ENCODE results near the gene EIF3D.
A peak's percentile ranks its signal among the peaks of the same experiment; 100 is the strongest.

The EIF3D gene

GRCh38 chr22:36510384-36510783 is 18.6 kb downstream of the EIF3D start:
- H3K4me3 ChIP-seq (replicated peaks in 1 of 2; ENCODE audit: low read depth in 2 of 2, low read length in 2 of 2) = no peak overlapping the region
- TF ChIP-seq, protein P1, sequence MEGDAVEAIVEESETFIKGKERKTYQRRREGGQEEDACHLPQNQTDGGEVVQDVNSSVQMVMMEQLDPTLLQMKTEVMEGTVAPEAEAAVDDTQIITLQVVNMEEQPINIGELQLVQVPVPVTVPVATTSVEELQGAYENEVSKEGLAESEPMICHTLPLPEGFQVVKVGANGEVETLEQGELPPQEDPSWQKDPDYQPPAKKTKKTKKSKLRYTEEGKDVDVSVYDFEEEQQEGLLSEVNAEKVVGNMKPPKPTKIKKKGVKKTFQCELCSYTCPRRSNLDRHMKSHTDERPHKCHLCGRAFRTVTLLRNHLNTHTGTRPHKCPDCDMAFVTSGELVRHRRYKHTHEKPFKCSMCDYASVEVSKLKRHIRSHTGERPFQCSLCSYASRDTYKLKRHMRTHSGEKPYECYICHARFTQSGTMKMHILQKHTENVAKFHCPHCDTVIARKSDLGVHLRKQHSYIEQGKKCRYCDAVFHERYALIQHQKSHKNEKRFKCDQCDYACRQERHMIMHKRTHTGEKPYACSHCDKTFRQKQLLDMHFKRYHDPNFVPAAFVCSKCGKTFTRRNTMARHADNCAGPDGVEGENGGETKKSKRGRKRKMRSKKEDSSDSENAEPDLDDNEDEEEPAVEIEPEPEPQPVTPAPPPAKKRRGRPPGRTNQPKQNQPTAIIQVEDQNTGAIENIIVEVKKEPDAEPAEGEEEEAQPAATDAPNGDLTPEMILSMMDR (IDR thresholded peaks at IDR 0.05; ENCODE audit: low read depth, low read length) = no peak
- DNase-seq (ENCODE audit: low read depth in 2 of 2) = no peak

- H3K4me3 ChIP-seq (replicated peaks in 1 of 2; ENCODE audit: low read depth in 2 of 2, low read length in 2 of 2) = peak overlapping the region in 1 of 2 donors; percentile 39
- no peak for DNase-seq (ENCODE audit: low read depth in 2 of 2)
- TF ChIP-seq, protein P1 (IDR thresholded peaks at IDR 0.05; ENCODE audit: low read depth, low read length) = no peak
Observed at GRCh38 chr22:36507518-36508010, 21.4 kb downstream of the EIF3D start.

DNA sequence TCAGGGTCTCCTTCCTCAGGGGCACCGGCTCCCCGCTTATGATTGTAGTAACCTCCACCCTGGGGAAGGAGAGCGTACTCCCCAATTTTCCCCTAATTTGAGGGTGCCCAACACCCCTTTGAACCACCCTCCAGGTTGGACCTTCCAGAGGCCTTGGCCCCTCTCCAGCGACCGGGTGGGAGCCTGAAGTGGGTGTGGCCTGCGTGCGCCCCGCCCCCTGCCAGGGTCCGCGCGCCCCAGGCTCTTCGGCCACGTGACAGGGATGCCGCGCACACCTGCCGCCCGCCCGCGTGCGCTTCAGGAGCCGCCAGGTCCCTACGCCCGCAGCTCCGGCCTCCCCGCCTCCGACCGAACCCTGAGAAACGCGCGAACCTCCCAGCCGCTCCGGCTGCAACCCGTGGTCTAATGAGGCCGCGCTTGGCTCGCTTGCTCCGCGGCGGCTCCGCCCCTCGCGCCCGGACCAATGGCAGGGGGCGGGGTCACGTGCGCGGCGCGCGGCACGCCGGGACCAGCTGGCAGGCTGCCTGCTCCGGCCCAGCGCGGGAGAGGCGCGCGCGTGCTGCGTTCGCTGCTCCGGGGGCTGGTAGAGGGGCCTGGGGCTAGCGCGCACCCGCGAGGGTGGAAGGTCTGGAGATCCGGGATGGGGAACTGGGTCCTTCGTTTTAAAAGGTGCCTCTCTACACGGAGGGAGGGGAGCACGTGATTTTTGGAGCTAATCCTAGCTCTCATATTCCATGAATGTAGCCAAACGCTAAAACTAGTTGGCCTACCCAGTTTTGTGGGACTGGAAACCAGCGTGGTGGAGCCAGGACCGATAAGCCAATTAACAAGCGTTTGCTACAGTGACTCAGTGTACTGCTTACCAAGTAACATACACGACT is 22.1 kb downstream of the EIF3D start, which contains the start of gene FOXRED2:
FOXRED2 (minus strand) TSS at position 404 of the 881 bp plus-strand sequence. CDS start 618 bp downstream, outside the sequence.
- TF ChIP-seq, protein P1 (IDR thresholded peaks at IDR 0.05; ENCODE audit: low read depth, low read length) = no peak
- peak; percentile 75 to 87 for DNase-seq (ENCODE audit: low read depth in 2 of 2)
- H3K4me3 ChIP-seq (replicated peaks in 1 of 2; ENCODE audit: low read depth in 2 of 2, low read length in 2 of 2) = peak within 1 kb of the TSS; percentile 42 to 59

DNA sequence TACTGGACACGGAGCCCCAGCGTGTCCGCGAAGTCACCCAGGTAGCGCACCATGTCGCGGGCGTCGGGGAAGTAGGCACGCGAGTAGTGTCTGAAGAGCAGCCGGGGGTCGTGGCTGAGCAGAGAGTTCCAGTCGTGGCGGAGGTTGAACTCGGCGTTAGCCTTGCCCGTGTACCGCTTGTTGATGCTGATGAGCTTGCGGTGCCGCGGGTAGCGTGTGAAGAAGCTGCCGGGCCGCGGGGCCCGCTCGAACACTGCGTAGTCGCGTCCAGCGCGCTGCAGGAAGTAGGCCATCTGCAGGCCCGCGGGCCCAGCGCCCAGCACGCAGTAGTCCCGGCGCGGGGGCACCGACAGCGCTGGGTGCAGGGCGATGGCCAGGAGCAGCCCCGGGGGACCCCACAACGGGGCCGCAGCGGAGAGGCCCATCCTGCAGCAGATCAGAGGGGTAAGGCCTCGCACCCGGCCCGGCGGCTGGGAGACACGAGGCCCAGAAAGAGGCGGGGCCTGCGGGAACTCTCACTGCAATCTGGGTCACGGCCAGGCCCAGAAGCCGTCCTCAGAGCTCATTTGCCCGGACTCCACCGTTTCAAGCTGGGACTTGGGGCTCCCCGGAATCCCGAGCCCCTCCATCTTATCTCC is 22.8 kb downstream of the EIF3D start:
- H3K4me3 ChIP-seq (replicated peaks in 1 of 2; ENCODE audit: low read depth in 2 of 2, low read length in 2 of 2) = peak overlapping the region; percentile 42 to 59

DNA sequence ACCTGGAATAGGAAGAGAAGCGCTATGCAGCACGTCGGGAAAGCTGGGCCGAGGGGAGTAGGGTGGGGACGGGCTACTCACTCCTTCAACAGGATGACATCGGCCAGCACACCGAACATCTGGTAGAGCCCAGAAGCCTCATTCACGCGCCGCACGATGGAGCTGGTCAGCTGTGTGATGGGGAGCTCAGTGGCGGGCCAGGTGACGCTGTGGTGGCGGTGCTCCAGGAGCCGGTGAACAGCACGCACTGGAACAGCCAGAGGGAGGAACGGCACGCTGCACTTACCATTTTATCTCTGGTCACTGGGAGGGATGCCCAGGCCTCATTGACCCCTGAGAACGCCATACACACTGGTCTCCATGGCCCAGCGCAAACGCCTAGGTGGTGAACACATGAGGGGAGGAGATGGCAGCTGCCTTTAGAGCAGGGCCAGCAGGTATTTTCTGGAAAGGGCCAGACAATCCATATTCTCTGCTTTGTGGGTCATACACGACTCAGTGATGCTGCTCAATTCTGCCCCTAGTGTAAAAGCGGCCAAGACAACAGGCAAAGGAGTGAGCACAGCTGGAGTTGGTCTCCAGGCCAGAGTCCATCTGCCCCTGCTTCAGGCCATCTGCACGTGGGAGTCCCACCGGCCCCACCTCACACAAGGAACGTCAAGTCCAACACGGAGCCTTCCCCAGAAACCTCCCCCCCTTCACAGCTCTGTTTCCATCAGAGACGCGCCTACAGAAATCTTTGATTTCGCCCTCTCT is 30.9 kb downstream of the EIF3D start:
- TF ChIP-seq, protein P1 (IDR thresholded peaks at IDR 0.05; ENCODE audit: low read depth, low read length) = peak; percentile 3

More for the DNA sequence above, 22.8 kb downstream of the EIF3D start:
- DNase-seq (ENCODE audit: low read depth in 2 of 2) = no peak
- TF ChIP-seq, protein P1 (IDR thresholded peaks at IDR 0.05; ENCODE audit: low read depth, low read length) = no peak

DNA sequence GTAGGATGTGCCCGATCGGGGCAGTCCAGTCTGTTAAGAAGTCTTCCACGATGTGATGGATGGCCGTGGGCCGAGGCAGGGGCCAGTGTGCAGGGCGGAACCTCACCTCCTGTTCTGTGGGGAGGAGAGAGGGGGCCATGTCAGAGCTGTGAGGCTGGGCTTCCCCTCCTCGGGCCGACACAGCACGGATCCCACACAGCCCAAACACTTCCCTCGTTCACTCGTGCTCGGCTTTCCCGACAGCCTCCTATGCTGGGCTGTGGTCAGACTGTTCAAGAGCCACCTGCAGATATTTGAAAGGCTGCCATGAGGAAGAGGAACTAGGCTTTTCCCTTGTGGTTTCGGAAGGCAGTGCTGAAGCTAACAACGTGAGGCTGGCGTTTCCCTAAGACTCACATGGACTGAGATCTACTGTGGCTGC is 35.3 kb downstream of the EIF3D start:
- no peak overlapping the region for H3K4me3 ChIP-seq (replicated peaks in 1 of 2; ENCODE audit: low read depth in 2 of 2, low read length in 2 of 2)
- TF ChIP-seq, protein P1 (IDR thresholded peaks at IDR 0.05; ENCODE audit: low read depth, low read length) = no peak

More for the DNA sequence above, 30.9 kb downstream of the EIF3D start:
- no peak overlapping the region for H3K4me3 ChIP-seq (replicated peaks in 1 of 2; ENCODE audit: low read depth in 2 of 2, low read length in 2 of 2)
- no peak for DNase-seq (ENCODE audit: low read depth in 2 of 2)

More for the DNA sequence above, 35.3 kb downstream of the EIF3D start:
- DNase-seq (ENCODE audit: low read depth in 2 of 2) = no peak

Measured in cardiac fibroblast (primary cell).